GM19463 (cell line): Measurements from ENCODE around the gene KRTAP4-3.
"Not testable (repeated sequence)": the region's sequence is repeated elsewhere in the genome, so short reads cannot be mapped to it uniquely, and the experiment has no call there.

Experiments
- ATAC-seq: cut with Tn5 transposase; IDR thresholded peaks from one replicate; pipeline ENCODE4 v1.9.1; 2021; ENCODE audit warnings: mild to moderate bottlenecking, moderate library complexity; ENCODE audit not compliant: unreplicated experiment

Gene KRTAP4-3

DNA sequence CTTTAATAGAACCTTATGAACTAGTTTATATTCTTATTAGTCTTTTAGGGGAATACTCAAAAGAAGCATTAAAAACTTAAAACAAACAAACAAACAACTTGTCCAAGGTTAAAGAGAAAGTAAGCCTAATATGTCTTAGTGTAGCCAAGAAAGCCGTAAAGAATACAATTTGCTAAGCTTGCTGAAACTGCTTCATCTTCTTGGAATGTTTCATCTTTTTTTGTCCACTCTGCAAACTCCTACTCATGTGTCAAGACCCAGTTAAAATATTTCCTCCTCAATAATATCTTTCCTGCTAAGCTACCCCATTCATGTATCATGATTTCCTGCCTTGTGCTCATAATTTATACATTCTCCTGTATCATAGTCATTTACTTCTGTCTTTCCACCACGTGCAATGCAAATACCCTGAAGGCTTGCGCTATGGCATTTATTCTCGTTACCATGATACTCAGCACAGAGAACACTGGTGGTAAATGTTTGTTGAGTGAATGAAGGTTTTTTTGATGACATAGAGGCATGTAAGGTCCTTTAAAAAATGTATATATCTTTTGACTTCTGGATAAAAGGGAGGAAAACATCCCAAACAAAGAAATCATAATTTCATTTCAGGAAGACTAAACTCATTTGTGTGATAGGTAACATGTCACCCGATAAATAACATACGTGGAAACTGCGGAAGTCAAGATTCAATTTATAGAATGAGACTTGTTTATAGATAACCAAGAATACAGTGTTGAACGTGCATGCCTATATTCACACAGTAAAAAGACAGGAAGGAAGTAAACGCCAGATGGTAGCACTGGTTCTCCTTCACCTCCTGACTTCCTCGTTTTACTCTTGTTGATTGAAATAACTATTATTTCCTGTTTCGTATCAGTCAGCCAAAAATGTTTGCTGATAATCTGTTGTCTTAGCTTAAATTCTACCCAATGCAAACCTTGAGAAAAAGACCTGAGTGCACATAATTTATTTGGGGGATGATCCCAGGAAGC, 48.0 kb downstream of the KRTAP4-3 start:
- ATAC-seq = not testable (repeated sequence)

DNA sequence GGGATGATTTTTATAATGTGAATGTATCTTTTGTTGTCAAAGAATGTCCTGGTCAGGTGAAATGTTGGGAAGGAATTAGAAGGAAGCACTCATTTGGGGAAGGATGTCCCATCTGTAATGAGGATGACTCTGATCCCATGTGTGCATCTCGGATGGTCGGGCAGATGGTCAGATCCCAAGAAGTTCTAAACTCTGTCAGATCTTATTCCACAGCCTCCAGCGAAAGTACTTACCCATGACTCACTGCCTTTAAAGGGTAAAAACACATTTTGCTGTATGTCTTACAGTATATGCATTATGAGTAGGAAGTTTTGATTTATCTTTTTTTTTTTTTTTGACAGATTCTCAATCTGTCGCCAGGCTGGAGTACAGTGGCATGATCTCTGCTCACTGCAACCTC, 49.3 kb downstream of the KRTAP4-3 start:
- ATAC-seq = no peak

DNA sequence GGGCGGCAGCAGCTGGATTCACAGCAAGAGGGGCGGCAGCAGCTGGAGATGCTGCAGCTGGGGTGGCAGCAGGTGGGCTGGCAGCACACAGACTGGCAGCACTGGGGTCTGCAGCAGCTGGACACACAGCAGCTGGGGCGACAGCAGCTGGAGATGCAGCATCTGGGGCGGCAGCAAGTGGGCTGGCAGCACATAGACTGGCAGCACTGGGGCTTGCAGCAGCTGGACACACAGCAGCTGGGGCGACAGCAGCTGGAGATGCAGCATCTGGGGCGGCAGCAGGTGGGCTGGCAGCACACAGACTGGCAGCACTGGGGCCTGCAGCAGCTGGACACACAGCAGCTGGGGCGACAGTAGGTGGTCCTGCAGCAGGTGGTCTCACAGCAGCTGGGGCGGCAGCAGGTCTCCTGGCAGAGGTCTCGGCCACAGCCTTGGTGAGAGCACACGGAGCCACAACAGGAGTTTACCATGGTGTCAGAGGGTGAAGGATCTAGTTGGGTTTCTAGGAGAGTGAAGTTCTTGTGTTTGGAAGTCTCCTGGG, 50.1 kb downstream of the KRTAP4-3 start, which contains the start of gene KRTAP4-11:
Gene KRTAP4-11, minus strand, starts transcription at position 528 of the 541 bp plus-strand sequence. Its CDS starts 58 bp downstream, at position 470.
- ATAC-seq = not testable (repeated sequence)
